Loucy (cell line): ENCODE data around the gene CLDN2.

Source experiments
- H2AFZ ChIP-seq: fragments of 200-600 bp; sonication (generic); 2 replicates; pipeline ENCODE4 v1.6.0; 2016; ENCODE audit warnings: antibody characterized with exemption, mild to moderate bottlenecking, low read length, moderate library complexity
- H3F3A ChIP-seq: fragments of 200-600 bp; 2 replicates; pipeline ENCODE4 v1.6.0; 2016; ENCODE audit warnings: antibody characterized with exemption, low read depth, mild to moderate bottlenecking
- H3K27me3 ChIP-seq: fragments of 200-600 bp; sonication (generic); 2 replicates; pipeline ENCODE4 v1.6.1; 2014; ENCODE audit warnings: low read length, mild to moderate bottlenecking; ENCODE audit not compliant: insufficient read depth, poor library complexity, severe bottlenecking
- H3K36me3 ChIP-seq: fragments of 200-600 bp; sonication (generic); 2 replicates; pipeline ENCODE4 v1.6.1; 2016; ENCODE audit warnings: low read length; ENCODE audit not compliant: insufficient read depth
- H3K4me1 ChIP-seq: fragments of 200-600 bp; sonication (generic); 2 replicates; pipeline ENCODE4 v1.5.1; 2014; ENCODE audit warnings: low read length, mild to moderate bottlenecking; ENCODE audit not compliant: insufficient read depth, poor library complexity, severe bottlenecking
- H3K4me2 ChIP-seq: fragments of 200-600 bp; sonication (generic); 2 replicates; pipeline ENCODE4 v1.6.0; 2014; ENCODE audit warnings: antibody characterized with exemption, low read length, low read depth, mild to moderate bottlenecking; ENCODE audit not compliant: poor library complexity, severe bottlenecking
- H3K4me3 ChIP-seq: fragments of 200-600 bp; sonication (generic); 2 replicates; pipeline ENCODE4 v1.5.1; 2014; ENCODE audit warnings: low read length, mild to moderate bottlenecking, mixed read lengths; ENCODE audit not compliant: poor library complexity, severe bottlenecking
- H3K79me2 ChIP-seq: fragments of 200-600 bp; sonication (generic); 2 replicates; pipeline ENCODE4 v1.6.1; 2014; ENCODE audit warnings: low read length; ENCODE audit not compliant: insufficient read depth
- H3K9ac ChIP-seq: fragments of 200-600 bp; sonication (generic); 2 replicates; pipeline ENCODE4 v1.6.0; 2014; ENCODE audit warnings: mild to moderate bottlenecking, low read depth, low read length, moderate library complexity; ENCODE audit not compliant: poor library complexity, severe bottlenecking
- H3K9me2 ChIP-seq: fragments of 200-600 bp; sonication (generic); replicated peaks from 2 replicates; pipeline ENCODE4 v1.6.1; 2016; ENCODE audit warnings: low read depth, low read length, mixed read lengths
- H3K9me3 ChIP-seq: fragments of 200-600 bp; sonication (generic); 2 replicates; pipeline ENCODE4 v1.6.1; 2014; ENCODE audit warnings: mild to moderate bottlenecking, antibody characterized with exemption, low read length, low read depth; ENCODE audit not compliant: insufficient read depth
- H4K20me1 ChIP-seq: fragments of 200-600 bp; sonication (generic); 2 replicates; pipeline ENCODE4 v1.6.0; 2014; ENCODE audit warnings: antibody characterized with exemption, low read length, mild to moderate bottlenecking; ENCODE audit not compliant: insufficient read depth, poor library complexity, severe bottlenecking
- EZH2phosphoT487 ChIP-seq: fragments of 200-600 bp; IDR thresholded peaks from 2 replicates; pipeline ENCODE4 v1.6.1; 2018; ENCODE audit warnings: antibody characterized with exemption, mild to moderate bottlenecking, moderate library complexity, borderline replicate concordance
- TF ChIP-seq, protein P1 (sequence below): fragments of 200-600 bp; sonication (generic); conservative IDR thresholded peaks from 2 replicates; pipeline ENCODE4 v1.5.1; 2014; ENCODE audit warnings: mild to moderate bottlenecking, antibody characterized with exemption, low read length

The CLDN2 gene

DNA sequence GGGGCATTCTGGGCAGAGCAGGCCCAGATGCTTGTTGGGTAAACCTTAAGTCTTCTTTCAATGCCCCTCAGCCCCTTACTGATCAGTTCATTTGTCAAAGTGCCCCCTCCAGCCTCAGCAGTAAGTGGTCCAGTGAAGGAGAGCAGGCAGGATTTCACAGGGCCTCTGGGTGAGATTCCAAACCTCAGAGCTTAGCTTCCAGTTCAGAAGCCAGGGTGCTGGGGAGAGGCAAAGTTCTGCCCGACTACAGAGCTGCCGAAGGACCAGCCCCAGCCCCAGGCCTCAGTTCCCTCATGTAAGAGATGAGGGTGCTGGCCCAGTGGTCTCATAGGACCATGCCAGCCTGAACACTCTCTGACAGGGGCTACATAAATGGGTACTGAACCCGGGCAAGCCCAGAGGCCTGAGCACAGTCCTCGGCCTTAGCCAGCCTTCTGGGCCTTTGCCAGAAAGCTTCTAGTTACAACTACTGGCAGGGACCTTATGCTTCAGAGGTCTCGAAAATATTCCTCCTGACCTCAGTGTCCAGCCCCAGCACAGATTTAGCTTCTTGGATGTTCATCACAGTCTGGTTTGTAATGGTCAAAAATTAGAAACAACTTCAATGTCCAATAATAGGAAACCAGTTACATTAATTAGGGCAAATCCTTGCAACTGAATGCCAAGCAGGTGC lies 16.2 kb upstream of the CLDN2 start:
- Histone ChIP-seq H3K9me2 (no peaks in the 10 kb centered on the region), H3K4me2 (no peak overlapping the region), H3F3A (no peaks in the 10 kb centered on the region), H3K79me2 (no peaks in the 10 kb centered on the region), H3K9ac (no peak overlapping the region), H3K9me3 (no peaks in the 10 kb centered on the region), H3K4me1 (peaks cover 9% of the 10 kb centered on the region), H3K4me3 (no peak overlapping the region), H3K27me3 (no peaks in the 10 kb centered on the region), H2AFZ (no peak overlapping the region), H4K20me1 (no peaks in the 10 kb centered on the region), H3K36me3 (no peaks in the 10 kb centered on the region)
- TF ChIP-seq EZH2phosphoT487 = no peak
- TF ChIP-seq, protein P1, sequence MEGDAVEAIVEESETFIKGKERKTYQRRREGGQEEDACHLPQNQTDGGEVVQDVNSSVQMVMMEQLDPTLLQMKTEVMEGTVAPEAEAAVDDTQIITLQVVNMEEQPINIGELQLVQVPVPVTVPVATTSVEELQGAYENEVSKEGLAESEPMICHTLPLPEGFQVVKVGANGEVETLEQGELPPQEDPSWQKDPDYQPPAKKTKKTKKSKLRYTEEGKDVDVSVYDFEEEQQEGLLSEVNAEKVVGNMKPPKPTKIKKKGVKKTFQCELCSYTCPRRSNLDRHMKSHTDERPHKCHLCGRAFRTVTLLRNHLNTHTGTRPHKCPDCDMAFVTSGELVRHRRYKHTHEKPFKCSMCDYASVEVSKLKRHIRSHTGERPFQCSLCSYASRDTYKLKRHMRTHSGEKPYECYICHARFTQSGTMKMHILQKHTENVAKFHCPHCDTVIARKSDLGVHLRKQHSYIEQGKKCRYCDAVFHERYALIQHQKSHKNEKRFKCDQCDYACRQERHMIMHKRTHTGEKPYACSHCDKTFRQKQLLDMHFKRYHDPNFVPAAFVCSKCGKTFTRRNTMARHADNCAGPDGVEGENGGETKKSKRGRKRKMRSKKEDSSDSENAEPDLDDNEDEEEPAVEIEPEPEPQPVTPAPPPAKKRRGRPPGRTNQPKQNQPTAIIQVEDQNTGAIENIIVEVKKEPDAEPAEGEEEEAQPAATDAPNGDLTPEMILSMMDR = no peak

DNA sequence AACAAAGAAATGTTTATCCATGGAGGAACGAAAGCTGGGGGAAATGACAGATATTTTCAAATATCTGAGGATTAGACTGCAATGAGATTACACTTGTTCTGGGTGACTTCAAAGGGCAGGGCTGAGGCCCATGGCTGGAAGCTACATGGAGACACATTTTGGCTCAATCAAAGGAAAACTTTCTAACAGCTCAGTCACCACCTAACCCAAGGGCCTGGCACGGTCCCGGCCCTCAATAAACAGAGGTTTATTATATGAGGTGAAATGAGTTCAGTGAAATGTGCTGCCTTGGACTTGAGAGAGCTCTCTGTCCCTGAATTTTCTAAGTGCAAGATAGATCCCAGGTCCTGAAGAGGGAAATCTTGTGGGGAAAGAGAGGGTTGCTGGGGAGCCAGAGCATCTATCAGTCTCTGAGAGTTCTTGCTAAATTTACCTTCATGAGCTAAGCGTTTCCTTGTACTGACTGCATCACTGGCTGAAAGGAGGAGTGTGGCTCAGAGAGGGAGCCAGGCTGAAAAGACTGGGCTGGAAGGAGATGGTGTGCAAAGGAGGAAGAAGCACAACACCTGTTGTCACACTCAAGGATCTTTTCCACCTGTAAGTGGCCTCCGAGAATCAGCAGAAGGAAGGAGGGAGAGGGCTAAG lies 15.0 kb upstream of the CLDN2 start:
- H2AFZ ChIP-seq = no peak overlapping the region
- H3K4me3 ChIP-seq = no peak overlapping the region
- H3K79me2 ChIP-seq = no peaks in the 10 kb centered on the region
- H3F3A ChIP-seq = no peaks in the 10 kb centered on the region
- no peaks in the 10 kb centered on the region for H3K9me2 ChIP-seq
- peaks cover 9% of the 10 kb centered on the region for H3K4me1 ChIP-seq
- H3K36me3 ChIP-seq = no peaks in the 10 kb centered on the region
- no peak for TF ChIP-seq EZH2phosphoT487
- TF ChIP-seq, protein P1 = no peak
- H3K9ac ChIP-seq = no peak overlapping the region
- H3K27me3 ChIP-seq = no peaks in the 10 kb centered on the region
- no peak overlapping the region for H3K4me2 ChIP-seq
- no peaks in the 10 kb centered on the region for H3K9me3 ChIP-seq
- H4K20me1 ChIP-seq = no peaks in the 10 kb centered on the region

DNA sequence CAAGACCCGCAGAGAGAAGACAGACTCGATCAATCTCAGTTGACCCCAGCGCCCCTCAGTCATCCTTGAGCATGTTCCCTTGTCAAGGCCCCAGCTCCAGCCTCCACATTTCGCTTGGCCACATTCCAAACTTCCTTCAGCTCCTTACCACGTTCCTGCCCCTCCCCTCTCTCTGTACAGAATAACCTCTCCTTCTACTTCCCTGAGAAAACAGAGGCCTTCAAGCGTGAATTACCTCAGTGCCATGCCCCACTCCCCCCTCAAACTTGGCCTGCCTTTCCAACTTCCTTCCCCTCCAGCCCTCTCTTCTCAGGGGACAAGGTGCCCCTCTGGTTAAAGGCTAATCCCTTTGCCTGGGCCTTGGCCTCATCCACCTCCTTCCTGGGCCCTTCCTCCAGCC lies 13.8 kb upstream of the CLDN2 start:
- H3K79me2 ChIP-seq = no peaks in the 10 kb centered on the region
- no peaks in the 10 kb centered on the region for H4K20me1 ChIP-seq
- H3K4me1 ChIP-seq = peaks cover 9% of the 10 kb centered on the region
- H3K27me3 ChIP-seq = no peaks in the 10 kb centered on the region
- TF ChIP-seq, protein P1 = no peak
- no peak for TF ChIP-seq EZH2phosphoT487
- no peaks in the 10 kb centered on the region for H3F3A ChIP-seq
- H3K36me3 ChIP-seq = no peaks in the 10 kb centered on the region
- H3K9me2 ChIP-seq = no peaks in the 10 kb centered on the region
- H3K4me2 ChIP-seq = no peak overlapping the region
- no peak overlapping the region for H3K9ac ChIP-seq
- H3K4me3 ChIP-seq = no peak overlapping the region
- H2AFZ ChIP-seq = no peak overlapping the region
- no peaks in the 10 kb centered on the region for H3K9me3 ChIP-seq
